Right hindlimb (tissue), 1 donor: Measurements from ENCODE around the gene PUDP.
"Not testable (repeated sequence)": the region's sequence is repeated elsewhere in the genome, so short reads cannot be mapped to it uniquely, and the experiment has no call there.

ENCODE experiments used
- DNase-seq: peaks from one replicate; pipeline ENCODE4 v3.0.0-alpha.2; 2018

PUDP gene

DNA sequence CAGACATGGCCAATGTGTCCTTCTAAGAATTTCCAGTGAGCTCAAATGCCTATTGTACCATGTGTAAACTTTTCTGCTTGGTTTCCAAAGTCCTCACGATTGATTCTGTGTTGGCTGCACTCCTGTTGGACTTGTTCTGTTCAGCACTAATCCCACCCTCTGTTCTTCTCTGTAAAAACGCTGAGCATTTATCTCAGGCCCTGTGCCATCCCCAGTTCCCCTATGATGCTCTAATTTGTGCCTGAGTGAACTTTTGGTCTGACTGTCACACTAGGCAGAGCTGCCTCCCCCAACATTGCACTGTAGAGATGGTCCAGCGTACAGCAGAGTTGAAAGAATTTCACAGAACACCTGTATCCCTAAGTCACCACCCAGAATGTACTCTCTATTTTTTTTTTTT, 76.6 kb downstream of the PUDP start:
- DNase-seq: no peak

DNA sequence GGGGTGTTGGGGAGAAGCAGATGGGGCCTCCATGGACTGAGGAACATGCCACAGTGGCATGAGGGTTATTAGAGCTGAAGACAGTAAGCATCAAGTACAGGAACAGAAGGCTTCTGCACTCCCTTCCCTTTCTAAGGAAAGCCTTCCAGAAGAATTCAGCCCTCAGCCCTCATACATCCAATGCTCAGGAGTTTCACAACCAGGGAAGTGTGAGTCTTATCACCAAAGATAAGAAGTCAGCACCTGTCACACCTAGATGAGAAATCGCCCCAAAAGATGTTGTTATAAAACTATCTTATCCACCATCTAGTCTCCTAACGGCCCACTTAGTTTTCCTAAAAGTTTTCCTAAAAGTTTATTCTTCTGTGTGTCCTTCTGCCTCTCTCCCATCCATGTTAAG, 78.4 kb downstream of the PUDP start:
- no peak for DNase-seq

DNA sequence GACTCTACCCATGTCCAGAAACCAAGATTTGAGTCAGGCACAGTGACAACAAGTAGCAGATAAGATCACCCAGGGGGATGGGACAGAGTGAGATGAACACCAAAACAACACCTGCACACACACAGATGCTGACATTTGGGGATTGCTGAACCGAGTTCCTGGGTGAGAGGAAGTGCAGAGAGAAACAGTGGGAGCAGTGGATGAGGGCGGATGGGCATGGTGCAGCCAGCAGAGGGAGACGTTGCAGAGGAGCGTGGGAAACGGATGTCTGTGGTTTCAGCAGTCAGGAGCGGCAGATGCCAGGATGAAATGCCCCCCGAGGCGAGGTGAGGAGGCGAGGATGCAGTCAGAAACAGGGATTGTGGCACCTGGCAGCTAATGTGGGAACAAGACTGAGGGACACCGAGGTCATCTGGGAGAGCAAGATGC, 79.0 kb downstream of the PUDP start:
- DNase-seq: no peak

DNA sequence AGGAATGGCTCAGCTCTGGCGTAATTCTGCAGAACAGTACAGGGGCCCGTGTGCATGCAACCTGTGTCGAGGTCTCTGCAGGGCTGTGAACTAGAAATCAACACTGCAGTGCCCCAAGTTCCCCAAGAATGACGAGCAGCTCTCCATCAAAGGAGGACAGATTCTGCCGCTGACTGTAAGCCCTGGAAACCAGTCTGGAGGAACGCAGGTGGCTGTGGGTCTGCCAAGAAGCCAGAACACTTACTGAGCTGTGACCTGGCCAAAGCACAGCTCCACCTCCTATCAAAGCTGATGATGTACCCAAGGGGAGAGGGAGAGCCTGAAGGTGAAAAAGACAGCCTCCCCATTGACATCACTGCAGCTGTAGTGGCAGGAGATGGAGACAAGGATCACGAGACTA, 80.7 kb downstream of the PUDP start:
- DNase-seq: no peak

DNA sequence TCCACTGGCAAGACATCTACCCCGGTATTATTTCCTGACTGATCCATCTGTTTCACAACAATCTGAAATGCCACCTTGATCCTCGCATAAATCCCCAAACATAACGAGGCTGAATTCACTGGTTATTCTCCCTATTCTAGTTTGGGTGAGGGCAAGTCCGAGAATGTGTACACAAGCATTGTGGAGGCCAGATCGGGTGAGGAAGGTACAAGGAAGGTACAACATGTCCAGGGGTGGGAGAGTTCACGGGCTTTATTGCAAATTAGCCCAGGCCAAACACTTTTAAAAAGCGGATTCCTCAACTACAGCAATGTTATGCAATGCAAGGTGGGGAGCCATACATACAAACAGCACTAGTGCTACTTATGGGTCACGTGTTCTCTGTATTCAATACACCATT, 82.5 kb downstream of the PUDP start:
- DNase-seq: no peak

DNA sequence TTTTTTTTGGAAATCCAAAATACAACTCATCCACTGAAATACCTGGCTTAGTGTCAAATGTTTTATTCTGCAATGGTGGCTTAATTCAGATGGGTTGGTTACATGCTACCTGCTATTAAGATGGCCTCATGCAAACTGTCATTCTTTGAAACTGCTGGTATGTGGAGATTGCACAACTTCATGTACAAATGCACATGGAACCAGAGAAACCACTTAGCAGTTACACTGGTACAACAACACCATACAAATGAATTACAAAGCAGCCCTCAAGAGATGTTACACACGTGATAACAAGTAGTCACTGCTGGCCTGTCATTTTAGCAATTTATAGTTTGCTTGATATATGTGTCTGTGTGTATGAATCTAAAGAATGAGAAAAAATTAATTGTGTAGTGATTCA, 85.0 kb downstream of the PUDP start:
- no peak for DNase-seq

- no peak for DNase-seq
Measured at GRCh38 chrX:7062276-7062675, 85.7 kb downstream of the PUDP start.

- no peak for DNase-seq
Measured at GRCh38 chrX:7061429-7061828, 86.5 kb downstream of the PUDP start.

DNA sequence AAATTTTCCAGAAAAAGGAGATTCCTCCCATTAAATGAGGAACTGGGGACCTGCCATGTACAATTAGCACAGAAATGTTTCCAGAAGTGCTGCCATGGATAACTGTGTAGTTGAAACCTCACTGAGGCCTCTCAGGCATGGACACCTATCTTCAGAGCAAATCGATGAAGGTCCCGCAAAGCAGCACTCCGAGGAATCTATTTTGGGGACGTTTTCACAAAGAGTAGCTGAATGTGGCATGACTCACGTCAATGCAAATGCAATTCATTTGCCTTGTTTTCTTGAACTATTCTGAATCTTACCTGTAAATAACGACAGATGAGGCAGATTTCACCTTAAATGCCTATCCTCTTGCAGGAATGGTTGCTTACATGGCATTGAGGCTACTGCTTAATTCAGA, 87.5 kb downstream of the PUDP start:
- no peak for DNase-seq

DNA sequence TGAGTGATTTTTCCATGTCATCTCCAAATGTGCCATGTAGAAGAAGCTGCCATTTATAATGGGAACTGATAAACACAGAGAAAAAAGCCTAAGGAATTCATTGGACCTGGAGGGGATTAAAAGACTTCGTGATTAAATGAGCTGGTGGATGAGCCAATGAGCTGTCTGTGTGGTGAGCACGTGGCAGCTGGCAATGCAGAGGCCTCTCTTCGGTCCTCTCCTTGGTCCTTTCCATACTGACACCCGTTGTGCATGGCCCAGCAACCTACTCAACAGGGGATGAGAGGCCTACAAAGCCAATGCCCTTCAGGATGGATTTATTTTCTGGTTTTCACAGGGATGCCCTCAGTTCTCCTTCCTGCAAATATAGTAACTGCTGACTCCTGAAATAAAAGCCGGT, 88.1 kb downstream of the PUDP start:
- DNase-seq: no peak

DNA sequence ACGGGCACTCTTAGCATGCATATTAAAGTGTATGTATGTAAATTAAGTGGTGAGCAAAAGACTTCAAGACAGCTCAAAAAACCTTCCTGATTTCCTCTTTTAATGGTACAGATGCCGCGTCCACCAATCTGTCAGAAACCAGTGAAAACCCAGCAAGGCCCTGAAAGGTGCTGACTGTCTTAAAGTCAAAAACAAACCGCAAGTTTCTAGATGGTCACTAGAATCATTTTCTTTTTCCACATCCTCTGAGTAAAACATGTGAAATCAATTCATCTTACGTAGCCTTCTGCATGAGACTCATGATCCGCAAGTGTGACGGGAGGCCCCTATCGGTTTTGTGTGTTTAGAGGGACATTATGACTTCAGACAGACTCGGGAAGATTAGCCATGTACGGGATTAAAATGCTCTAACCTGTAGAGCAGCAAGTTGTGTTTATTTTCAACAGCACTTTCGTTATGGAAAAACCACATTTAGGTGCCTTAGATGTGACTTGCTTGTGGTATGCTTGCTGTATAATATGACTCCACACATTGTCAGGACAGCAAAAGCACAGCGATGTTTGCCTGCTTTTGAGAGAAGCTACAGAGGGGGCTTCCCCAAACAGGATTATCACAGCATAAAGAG, 88.6 kb downstream of the PUDP start:
- DNase-seq: no peak

DNA sequence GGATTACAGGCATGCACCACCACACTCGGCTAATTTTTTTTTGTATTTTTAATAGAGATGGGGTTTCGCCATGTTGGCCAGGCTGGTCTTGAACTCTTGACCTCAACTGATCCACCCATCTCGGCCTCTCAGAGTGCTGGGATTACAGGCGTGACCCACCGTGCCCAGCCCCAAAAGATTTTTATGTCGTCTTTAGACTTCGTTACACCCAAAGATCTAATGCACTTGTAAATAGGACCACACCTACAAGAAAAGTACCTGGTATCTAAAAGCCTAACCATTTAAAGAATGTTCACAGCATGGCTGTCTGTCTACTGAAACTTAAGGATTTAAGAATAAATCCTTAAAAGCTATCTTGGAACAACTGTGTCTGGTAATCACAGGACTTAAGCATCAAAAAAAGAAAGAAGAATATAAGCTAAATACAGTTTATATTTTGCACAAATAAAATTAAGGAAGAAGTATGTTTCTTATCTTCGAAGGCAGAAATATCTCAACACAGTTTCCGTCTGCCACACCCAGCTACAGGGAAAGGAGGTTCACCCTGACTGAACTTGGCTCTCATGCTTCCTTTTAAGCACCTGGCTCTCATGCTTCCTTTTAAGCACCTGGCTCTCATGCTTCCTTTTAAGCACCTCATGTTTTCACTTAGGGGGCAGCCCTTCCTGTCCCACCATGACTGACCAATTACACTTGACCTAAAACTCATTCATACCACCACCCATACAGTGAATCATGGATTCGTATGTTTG, 92.4 kb downstream of the PUDP start:
- DNase-seq: no peak

DNA sequence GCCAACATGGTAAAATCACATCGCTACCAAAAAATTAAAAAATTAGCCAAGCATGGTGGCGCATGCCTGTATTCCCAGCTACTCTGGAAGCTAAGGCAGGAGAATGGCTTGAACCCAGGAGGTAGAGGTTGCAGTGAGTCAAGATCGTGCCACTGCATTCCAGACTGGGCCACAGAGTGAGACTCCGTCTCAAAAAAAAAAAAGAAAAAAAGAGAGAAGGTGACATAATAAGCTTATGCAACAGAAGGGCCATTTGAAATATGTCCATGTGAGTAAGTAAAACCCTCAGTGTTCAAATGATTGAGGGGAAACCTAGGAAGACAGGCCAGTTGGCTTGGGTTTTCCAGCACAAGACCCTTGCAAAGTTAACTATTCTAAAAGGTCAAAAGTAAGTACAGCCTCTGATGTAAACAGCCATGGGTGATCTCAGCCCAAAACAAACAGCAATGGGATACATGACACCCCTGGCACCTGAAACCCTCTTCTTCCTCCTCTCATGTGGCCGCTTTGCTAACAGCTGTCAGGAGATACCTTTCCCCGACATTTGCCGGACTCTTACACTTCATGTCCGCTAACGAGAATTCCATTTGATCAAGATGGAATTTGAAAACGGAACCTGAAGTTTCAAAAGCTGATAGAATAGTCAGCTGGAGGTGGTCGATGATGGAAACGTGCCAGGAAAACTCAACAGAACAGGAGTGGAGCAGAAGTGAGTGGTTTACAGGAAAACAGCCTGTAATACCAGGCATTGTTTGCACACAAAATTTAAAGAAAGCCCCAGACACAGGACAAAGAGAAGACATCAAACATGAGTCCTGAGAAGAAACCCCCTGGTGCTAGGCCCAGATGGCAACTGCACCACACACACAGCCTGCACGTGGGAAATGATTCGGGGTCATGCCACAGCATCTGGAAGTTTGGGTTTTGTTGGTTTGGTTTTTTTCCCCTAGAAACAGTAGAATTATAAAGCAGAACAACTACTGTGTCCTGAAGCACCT, 93.4 kb downstream of the PUDP start:
- no peak for DNase-seq

GRCh38 chrX:7052541-7052940, 95.4 kb downstream of the PUDP start:
- no peak for DNase-seq

- no peak for DNase-seq
Measured at GRCh38 chrX:7050271-7050670, 97.7 kb downstream of the PUDP start.

GRCh38 chrX:7047951-7048350, 100.0 kb downstream of the PUDP start:
- no peak for DNase-seq

- no peak for DNase-seq
Measured at GRCh38 chrX:7045238-7045955, 102.6 kb downstream of the PUDP start.

DNA sequence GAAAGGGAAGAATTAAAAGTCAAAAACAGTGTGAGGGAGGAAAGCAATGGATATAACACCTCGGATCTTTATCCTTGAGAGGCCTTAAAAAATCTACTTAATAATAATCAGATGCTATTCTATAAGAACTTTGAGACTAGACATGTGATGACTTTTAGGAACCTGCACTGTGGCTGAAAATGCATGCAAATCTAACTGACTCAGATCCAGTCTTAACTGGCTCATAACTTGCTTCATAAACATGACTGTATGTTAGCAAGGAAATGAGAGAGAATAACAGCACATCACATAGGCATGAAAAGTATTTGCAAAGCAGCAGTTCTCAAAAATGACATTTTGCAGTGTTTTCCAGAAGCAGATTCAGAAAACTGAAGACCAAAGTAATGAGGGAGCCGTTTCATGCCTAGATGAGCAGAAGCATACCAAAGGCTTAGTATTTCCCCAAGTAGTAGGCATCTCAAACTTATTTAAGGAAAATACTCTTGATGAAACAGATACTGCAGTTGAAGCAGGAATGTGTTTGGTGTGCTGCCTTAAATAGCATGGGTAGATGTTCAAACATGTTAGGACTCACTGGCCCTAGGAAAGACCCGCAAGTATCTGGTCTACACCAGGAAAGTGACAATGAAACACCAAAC, 104.0 kb downstream of the PUDP start:
- DNase-seq: not testable (repeated sequence)

GRCh38 chrX:7028246-7028645, 119.7 kb downstream of the PUDP start:
- DNase-seq: no peak

DNA sequence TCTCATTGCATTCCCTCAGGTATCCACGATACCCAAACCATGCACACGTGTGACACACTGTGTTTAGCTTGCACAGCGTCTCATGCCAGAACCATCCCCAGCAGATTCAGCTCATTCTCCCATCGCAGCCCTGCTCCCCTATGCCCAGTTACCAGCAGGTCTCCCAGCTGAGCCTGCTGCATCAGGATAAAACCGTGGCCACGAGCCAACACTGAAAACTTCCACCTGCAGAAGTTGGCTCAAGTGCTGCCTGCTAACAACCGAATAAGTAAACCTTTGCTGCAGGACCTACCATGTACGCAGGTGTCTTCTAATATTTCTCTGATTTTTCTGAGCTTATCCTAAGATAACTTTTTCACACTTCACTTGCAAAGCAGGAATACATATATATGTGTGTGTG, 120.9 kb downstream of the PUDP start:
- DNase-seq: peak; percentile 19

DNA sequence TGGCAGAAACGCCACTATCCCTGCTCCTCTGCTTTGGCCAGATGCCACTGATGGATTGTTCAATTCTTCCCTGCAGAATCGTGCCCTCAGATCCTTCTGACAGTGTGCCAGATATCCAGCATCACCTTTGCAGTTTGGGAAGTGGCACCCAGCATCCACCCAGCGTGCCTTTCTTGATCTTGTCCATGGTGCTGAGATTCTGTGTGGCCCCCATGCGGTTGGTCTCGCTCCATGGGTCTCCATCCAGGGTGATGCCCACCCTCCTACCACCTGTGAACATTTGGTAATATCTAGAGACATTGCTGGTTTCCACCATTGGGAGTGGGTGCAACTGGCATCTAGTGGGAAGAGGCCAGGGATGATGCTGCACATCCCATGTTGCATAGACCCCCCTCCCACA, 121.6 kb downstream of the PUDP start:
- not testable (repeated sequence) for DNase-seq

DNA sequence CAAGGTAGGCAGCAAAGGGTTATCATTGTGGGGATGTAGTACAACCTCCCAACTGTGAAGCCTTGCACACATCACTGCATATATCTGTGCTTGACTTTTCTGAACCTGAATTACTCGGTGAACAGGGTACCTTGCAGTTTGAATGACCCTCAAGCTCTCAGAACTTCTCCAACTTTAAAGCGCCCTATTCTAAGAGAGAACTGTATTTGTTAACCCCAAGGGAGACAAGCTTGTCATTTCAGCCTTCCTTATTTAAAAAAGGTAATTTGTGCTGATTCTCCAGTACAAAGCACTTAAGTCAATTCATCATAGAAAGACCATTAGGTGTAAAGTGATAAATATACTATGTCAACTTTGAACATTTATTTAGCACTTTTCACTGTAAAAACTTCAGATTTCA, 122.5 kb downstream of the PUDP start:
- no peak for DNase-seq
